Activated T-cell treated with anti-CD3 and anti-CD28 coated beads, Interleukin-2, amount 50 U/mL, for 24 hours (primary cell): ENCODE results near the gene PGP.
A peak's percentile ranks its signal among the peaks of the same experiment; 100 is the strongest.
"Not testable (repeated sequence)": the region's sequence is repeated elsewhere in the genome, so short reads cannot be mapped to it uniquely, and the experiment has no call there.

ENCODE experiments used
- DNase-seq: peaks from one replicate; pipeline ENCODE4 v3.0.0-alpha.2; 2020
- H3K27ac Mint-ChIP-seq: 2 replicates; pipeline ENCODE4 v1.8.0; 2020; ENCODE audit warnings: mild to moderate bottlenecking, mixed read lengths
- H3K27me3 Mint-ChIP-seq: 2 replicates; pipeline ENCODE4 v1.8.0; 2020; ENCODE audit warnings: mixed read lengths
- H3K36me3 Mint-ChIP-seq: 2 replicates; pipeline ENCODE4 v1.8.0; 2020; ENCODE audit warnings: low read depth, mixed read lengths
- H3K4me1 Mint-ChIP-seq: 2 replicates; pipeline ENCODE4 v1.8.0; 2020; ENCODE audit warnings: low read depth, mixed read lengths
- H3K4me3 Mint-ChIP-seq: 2 replicates; pipeline ENCODE4 v1.8.0; 2020; ENCODE audit warnings: mild to moderate bottlenecking, moderate library complexity, mixed read lengths
- H3K9me3 Mint-ChIP-seq: 2 replicates; pipeline ENCODE4 v1.8.0; 2020; ENCODE audit warnings: mixed read lengths

PGP gene

DNA sequence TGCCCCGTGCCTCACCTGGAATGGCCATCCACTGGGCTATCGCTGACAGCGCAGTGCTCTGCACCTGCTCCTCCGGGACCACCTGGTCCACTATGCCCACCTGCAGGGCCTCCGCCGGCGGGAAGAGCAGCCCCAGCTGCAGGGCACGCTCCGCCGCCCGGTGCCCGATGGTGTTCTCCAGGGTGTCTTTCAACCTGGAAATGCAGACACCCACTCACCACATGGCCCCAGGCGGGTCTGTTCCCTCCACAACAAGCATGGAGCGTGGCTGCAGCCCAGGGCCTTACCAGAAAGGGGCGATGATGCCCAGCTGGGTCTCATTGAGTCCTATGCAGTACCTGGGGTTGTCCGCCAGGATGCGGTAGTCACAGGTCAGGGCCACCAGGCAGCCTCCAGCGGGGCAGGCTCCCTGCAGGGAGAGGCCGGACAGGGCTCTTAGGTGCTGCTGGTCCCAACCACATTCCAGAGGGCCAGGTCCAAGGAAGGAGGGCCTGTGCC is 28.4 kb upstream of the PGP start:
- Mint-ChIP-seq H3K4me3 (no peak overlapping the region), H3K27me3 (no peaks in the 10 kb centered on the region), H3K4me1 (no peaks in the 10 kb centered on the region), H3K27ac (no peak overlapping the region), H3K36me3 (peaks cover 69% of the 10 kb centered on the region), H3K9me3 (no peaks in the 10 kb centered on the region)
- DNase-seq, result no peak

DNA sequence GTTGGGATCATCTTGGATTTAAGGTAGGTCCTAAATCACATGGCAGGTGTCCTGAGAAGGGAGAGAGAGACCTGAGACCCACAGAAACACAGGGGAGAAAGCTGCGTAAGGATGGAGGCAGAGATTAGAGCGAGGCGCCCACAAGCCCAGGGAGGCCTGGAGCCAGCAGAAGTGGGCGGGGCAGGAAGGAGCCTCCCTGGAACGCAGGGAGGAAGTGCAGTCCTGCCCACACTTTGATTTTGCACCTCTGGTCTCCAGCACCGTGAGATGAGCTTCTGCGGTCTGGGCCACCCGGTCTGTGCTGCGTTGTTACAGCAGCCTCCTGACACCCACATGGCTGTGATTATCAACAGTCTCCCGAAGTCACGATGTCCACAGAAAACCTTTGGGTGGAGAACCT is 28.0 kb upstream of the PGP start:
- Mint-ChIP-seq H3K9me3 (no peaks in the 10 kb centered on the region), H3K4me3 (no peak overlapping the region), H3K27me3 (no peaks in the 10 kb centered on the region), H3K4me1 (no peaks in the 10 kb centered on the region), H3K27ac (peak overlapping the region; percentile 17), H3K36me3 (peaks cover 65% of the 10 kb centered on the region)
- DNase-seq, result no peak

DNA sequence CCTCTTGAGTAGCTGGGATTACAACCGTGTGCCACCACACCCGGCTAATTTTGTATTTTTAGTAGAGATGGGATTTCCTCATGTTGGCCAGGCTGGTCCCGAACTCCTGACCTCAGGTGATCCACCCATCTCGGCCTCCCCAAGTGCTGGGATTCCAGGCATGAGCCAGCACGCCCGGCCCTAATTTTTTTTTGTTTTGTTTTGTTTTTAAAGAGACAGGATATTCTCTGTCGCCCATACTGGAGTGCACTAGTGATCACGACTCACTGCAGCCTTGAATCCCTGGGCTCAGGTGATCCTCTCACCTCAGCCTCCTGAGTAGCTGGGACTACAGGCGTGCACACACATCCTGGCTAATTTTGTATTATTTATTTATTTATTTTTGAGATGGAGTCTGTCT is 25.7 kb upstream of the PGP start:
- not testable (repeated sequence) for H3K4me3 Mint-ChIP-seq, H3K27me3 Mint-ChIP-seq, DNase-seq, H3K27ac Mint-ChIP-seq, H3K4me1 Mint-ChIP-seq, H3K9me3 Mint-ChIP-seq
- H3K36me3 Mint-ChIP-seq, result peaks cover 55% of the 10 kb centered on the region

DNA sequence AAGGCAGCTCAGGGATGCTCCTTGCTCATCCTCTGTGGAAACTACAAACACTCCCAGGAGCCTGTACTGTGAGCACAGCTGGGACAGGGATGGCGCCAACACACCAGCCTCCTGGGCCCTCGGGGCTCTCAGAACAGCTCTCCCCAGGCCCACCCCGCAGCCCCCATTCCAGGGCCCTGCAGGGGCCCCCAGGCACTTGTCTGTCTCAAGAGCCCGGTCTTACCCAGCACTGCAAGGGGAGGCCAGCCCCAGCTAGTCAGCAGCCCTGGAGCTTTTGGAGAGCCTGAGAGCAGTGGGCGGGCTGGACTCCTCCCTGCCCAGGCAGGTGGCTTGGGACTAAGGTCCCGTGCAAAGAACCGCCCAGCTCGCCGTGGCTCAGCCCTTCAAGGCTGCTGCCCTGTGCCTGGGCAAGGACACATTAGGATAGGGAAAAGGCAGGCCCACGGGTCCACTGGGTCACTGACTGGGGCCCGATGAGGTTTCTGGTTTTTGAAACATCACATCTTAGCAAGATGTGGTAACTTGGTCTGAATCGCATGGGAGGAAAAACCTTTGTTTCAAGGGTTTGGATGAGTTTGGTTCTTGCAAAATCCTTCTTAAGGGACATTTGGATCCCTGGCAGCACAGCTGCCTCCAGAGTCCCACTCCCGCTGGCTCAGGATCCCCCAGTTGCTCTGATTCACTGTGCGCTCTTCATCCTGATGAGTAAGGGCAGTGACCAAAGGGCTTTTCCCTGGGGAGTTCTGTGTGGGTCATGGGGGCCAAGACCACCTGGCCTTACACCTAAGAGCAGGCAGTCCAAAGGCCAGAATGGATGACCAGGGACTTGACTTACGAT is 24.4 kb upstream of the PGP start:
- Mint-ChIP-seq H3K27ac (peak overlapping the region; percentile 67), H3K27me3 (peaks cover 3% of the 10 kb centered on the region), H3K36me3 (peaks cover 55% of the 10 kb centered on the region), H3K9me3 (no peaks in the 10 kb centered on the region), H3K4me3 (no peak overlapping the region), H3K4me1 (peaks cover 3% of the 10 kb centered on the region)
- no peak for DNase-seq

DNA sequence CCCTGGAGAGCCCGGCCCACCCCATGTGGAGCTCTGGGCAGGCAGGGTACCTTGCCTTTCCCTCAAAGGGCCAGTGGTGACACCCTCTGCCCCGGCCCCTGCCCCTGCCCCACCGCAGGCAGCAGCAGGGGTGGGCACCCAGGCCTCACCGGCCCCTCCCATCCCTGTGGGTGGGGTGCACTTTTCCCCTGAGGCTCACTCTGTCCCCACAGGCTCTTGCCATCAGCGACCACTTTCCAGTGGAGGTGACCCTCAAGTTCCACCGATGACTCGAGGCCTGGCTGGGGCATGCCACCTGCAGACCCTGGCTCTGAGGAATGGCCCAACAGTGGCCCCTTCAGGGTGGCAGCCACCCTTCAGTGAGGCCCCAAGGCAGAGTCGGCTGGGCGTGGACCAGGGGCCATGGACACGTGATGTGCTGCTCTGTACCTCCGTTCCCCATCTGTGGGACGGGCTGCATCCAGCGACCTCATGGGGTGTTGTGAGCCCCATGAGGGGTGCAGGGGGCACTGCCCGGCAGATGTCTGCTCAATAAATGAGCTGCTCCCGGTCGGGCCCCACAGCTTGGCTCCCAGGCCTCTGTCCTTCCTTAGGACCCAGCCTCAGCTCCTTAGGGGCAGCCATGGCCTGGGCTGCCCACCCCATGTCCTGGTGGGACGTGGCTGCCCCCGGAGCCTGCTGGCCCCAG is 23.7 kb upstream of the PGP start:
- Mint-ChIP-seq H3K27me3 (peaks cover 3% of the 10 kb centered on the region), H3K4me1 (peaks cover 3% of the 10 kb centered on the region), H3K9me3 (no peaks in the 10 kb centered on the region), H3K27ac (no peak overlapping the region), H3K4me3 (no peak overlapping the region), H3K36me3 (peaks cover 52% of the 10 kb centered on the region)
- DNase-seq, result no peak

DNA sequence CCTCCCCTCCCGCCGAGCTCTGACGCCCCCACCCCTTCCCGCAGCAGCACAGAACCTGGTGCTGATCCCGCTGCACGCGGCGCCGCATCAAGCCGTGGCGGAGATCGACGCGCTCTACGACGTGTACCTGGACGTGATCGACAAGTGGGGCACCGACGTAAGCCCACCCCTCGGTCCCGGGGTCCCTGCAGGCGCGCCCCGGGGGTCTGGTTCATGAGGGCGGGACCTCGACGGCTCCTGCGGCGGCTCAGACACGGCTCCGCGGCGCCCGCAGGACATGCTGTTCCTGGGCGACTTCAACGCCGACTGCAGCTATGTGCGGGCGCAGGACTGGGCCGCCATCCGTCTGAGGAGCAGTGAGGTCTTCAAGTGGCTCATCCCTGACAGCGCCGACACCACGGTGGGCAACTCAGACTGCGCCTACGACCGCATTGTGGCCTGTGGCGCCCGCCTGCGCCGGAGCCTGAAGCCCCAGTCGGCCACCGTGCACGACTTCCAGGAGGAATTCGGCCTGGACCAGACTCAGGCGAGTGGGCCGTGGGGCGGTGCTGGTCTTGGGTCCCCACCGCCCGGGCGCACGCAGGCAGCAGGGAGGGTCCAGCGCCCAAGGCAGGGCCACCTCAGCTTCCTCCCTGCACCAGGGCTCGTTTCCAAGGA is 23.0 kb upstream of the PGP start:
- no peak for DNase-seq
- Mint-ChIP-seq H3K4me3 (no peak overlapping the region), H3K4me1 (peaks cover 3% of the 10 kb centered on the region), H3K27me3 (peaks cover 3% of the 10 kb centered on the region), H3K36me3 (peaks cover 50% of the 10 kb centered on the region), H3K27ac (no peak overlapping the region), H3K9me3 (no peaks in the 10 kb centered on the region)

DNA sequence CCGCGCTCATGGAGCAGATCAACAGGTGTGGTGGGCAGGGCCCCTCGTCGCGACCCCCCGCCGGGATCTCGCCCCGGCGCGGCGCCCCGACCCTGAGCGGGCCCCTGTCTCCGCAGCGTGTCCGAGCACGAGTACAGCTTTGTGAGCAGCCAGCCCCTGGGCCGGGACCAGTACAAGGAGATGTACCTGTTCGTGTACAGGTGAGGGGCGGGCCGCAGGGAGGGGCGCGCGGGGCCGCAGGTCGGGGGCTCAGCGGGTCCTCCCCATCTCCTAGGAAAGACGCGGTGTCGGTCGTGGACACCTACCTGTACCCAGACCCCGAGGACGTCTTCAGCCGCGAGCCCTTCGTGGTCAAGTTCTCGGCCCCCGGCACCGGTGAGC is 22.5 kb upstream of the PGP start:
- Mint-ChIP-seq H3K4me3 (no peak overlapping the region), H3K27me3 (peaks cover 3% of the 10 kb centered on the region), H3K4me1 (peaks cover 3% of the 10 kb centered on the region), H3K27ac (no peak overlapping the region), H3K36me3 (peaks cover 46% of the 10 kb centered on the region), H3K9me3 (no peaks in the 10 kb centered on the region)
- no peak for DNase-seq

DNA sequence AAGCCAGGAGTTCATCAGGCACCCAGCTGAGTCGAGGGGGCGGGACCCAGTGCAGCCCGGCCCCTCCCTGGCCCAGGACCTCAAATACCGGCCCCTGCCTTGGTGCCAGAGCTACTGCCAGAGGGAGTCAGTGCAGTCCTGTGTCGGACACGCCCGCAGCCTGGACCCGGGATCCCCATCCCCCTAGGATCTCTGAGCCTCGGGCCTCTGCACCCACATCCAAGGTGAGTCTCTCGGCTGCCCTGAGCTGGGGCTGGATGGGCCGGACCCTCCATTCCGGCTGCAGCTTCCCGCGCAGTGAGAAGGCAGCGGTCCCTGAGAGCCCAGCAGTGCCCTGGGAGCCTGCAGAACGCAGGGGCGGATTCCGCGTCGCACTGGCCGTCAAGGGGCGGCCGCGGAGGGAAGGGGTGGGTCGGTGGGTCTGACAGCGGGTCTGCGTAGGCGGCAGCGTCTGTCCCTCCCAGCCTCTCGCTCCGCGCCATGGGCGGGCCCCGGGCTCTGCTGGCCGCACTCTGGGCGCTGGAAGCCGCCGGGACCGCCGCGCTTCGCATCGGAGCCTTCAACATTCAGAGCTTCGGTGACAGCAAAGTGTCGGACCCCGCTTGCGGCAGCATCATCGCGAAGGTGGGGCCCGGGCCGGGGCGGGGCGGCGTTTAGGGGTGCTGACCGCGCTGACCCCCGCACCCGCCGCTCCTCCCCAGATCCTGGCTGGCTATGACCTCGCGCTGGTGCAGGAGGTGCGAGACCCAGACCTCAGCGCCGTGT is 21.9 kb upstream of the PGP start, which contains the start of gene DNASE1L2:
TSS of gene DNASE1L2 (plus strand) at position 108 of the 765 bp plus-strand sequence. CDS start at position 481, 373 bp downstream.
- Mint-ChIP-seq H3K36me3 (peaks cover 49% of the 10 kb centered on the region), H3K9me3 (no peaks in the 10 kb centered on the region), H3K27me3 (peaks cover 3% of the 10 kb centered on the region), H3K4me3 (no peak within 1 kb of the TSS), H3K27ac (peak within 1 kb of the TSS; percentile 55), H3K4me1 (peaks cover 3% of the 10 kb centered on the region)
- DNase-seq, result peak; percentile 46

DNA sequence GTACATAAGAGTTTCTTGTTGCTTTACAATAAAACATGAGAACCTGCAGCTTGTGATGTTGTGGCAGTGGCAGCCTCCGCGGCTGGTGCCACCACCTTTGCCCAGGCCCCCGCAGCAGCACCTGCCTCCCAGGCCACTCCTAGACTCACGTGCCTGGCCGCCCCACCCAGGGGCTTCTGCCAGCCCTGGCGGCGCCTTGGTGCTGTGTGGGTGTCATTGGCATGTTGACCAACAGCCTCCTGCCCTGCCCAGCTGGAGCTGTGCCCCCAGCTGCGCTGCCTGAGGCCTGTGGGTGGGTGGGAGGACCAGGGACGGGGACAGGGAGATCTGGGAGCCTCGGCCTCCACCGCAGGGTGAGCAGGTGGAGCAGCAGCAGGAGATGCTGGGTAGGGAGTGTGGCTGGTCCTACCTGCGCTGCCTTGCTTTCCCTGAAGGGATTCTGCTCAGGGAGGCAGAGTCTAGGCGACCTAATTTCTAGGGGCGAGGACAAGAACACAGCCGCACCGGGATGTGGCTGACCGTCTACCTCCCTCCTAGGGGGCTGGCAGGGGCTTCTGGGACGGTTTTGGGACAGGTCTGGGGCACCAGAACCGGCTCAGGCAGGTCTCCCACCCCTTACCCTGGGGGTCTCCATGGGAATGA is 21.2 kb upstream of the PGP start:
- Mint-ChIP-seq H3K36me3 (peaks cover 53% of the 10 kb centered on the region), H3K27ac (no peak overlapping the region), H3K27me3 (peaks cover 3% of the 10 kb centered on the region), H3K9me3 (no peaks in the 10 kb centered on the region), H3K4me1 (peaks cover 3% of the 10 kb centered on the region), H3K4me3 (no peak overlapping the region)
- DNase-seq, result no peak

DNA sequence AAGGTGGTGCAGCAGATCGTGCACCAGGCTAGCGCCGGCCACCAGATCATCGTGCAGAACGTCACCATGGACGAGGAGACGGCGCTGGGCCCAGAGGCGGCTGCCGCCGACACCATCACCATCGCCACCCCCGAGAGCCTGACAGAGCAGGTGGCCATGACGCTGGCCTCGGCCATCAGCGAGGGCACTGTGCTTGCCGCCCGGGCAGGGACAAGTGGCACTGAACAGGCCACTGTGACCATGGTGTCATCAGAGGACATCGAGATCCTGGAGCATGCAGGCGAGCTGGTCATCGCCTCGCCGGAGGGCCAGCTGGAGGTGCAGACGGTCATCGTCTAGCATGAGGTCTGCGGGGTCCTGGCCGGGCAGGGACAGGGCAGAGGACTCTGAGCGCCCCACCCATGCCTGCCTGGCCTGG is 20.6 kb upstream of the PGP start:
- H3K4me3 Mint-ChIP-seq, result no peak overlapping the region

DNA sequence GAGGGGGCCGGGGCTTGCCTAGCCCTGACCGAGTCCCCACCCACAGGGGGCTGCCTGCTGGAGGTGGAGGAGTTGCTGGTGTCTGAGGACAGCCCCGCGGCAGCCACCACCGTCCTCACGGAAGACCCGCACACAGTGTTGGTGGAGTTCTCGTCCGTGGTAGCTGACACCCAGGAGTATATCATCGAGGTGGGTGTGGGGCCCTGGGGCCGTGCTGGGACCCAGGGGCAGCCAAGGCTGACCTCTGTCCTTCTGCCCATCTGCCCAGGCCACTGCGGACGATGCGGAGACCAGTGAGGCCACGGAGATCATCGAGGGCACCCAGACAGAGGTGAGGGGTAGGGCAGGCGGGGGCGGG is 20.2 kb upstream of the PGP start:
- Mint-ChIP-seq H3K9me3 (no peaks in the 10 kb centered on the region), H3K36me3 (peaks cover 61% of the 10 kb centered on the region), H3K27ac (no peak overlapping the region), H3K27me3 (peaks cover 3% of the 10 kb centered on the region), H3K4me1 (peaks cover 3% of the 10 kb centered on the region), H3K4me3 (no peak overlapping the region)
- DNase-seq, result no peak

More for the DNA sequence above, 20.6 kb upstream of the PGP start:
- DNase-seq, result no peak
- Mint-ChIP-seq H3K4me1 (peaks cover 3% of the 10 kb centered on the region), H3K36me3 (peaks cover 58% of the 10 kb centered on the region), H3K27ac (peak overlapping the region; percentile 55), H3K27me3 (peaks cover 3% of the 10 kb centered on the region), H3K9me3 (no peaks in the 10 kb centered on the region)

DNA sequence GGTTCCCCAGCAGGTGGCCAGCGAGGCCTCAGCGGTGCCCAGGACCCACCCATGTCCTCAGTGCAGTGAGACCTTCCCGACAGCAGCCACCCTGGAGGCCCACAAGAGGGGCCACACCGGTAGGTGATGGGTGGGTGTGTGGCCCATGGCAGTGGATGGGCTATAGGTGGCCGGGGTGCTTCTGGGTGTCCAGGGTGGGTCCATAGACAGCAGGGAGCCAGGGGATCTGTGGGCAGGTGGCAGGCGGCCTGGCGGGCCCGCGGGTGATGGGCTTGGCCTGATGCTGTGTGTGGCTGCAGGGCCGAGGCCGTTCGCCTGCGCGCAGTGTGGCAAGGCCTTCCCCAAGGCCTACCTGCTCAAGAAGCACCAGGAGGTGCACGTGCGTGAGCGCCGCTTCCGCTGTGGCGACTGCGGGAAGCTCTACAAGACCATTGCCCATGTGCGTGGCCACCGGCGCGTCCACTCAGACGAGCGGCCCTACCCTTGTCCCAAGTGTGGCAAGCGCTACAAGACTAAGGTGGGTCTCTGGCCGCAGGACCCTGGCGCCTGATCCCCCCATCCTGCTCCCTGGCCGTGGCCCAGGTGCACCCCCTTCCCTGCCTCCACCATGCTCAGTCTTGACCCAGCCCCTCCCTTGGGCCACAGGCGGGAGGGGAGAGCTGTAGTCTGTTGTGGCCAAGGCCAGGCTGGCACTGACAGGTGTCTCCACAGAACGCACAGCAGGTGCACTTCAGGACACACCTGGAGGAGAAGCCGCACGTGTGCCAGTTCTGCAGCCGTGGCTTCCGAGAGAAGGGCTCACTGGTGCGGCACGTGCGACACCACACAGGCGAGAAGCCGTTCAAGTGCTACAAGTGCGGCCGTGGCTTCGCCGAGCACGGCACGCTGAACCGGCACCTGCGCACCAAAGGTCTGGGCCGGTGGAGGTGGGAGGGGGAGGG is 19.5 kb upstream of the PGP start:
- no peaks in the 10 kb centered on the region for H3K9me3 Mint-ChIP-seq
- H3K4me3 Mint-ChIP-seq, result no peak overlapping the region
- H3K27me3 Mint-ChIP-seq, result peaks cover 3% of the 10 kb centered on the region
- H3K36me3 Mint-ChIP-seq, result peaks cover 61% of the 10 kb centered on the region
- H3K27ac Mint-ChIP-seq, result peak overlapping the region; percentile 11
- no peak for DNase-seq
- H3K4me1 Mint-ChIP-seq, result peaks cover 3% of the 10 kb centered on the region
